ENCODE data around the gene CYP2J2.
A peak's percentile ranks its signal among the peaks of the same experiment; 100 is the strongest.
"Not testable (repeated sequence)": the region's sequence is repeated elsewhere in the genome, so short reads cannot be mapped to it uniquely, and the experiment has no call there.

Gene CYP2J2

DNA sequence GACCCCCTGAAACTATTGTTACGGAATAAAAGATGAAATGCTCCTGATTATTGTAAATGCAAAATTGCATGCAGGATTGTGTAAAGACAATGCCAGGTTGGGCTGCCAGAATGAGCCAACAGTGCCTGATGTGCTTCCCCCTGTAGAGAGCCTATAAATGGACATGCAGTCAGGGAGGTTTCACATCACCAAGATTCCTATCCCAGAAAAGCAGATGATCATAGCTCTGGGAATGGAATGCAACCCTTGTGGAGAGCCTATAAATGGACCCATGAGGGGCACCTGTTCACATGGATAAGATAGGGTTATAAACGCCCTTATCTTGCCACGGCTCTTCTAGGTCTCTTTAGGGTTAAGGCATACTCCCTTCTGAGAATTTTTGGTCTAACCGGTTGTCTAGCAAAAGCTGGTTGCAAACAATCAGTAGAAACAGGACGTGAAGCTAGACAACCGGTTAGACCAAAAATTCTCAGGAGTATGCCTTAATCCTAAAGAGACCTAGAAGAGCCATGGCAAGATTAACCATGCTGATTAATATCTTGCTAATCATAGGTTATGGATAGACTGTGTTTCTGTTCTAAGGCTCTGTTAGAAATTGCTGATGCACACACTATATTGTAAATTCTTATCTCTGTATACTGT, 5.2 kb downstream of the CYP2J2 start:
- not testable (repeated sequence) for DNase-seq (ENCODE audit: low read depth in 2 of 2)

DNA sequence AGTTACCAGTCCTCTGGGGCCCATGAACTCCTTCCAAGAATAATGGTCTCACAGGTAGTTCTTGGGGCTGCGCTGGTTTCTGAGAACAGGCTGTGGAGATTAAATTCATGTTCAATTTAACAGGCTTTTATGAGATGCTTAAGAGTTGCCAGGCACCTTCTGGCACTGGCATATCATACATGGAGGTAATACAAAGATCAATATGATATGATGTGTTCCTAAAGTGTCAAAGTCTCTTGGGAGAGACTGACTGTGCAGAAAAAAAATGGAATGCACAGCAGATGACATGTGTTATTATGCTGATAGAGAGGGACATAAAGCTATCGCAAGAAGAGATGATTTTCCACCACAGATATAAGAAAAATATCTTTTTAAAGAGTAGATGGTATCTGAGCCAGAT, 6.8 kb downstream of the CYP2J2 start:
- no peak for DNase-seq (ENCODE audit: low read depth in 2 of 2)

DNA sequence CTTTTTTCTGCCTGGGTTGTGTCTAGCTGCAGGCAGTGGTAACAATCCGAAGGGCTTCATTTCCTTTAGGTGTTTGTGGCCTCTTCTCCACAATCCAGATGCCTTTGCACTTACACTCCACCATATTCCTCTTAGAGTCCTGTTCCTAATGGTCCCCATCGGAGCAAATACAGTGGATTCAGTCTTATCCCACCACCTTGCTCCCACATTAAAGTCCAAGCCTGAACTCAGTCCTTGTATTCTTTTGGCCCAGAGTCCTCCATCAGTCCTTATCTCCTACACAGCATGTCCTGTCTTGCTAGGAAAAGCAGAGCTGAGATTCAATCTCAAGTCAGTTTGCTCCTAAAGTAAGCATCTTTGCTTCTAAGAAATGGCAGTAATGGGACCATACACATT, 8.8 kb downstream of the CYP2J2 start:
- no peak for DNase-seq (ENCODE audit: low read depth in 2 of 2)

DNA sequence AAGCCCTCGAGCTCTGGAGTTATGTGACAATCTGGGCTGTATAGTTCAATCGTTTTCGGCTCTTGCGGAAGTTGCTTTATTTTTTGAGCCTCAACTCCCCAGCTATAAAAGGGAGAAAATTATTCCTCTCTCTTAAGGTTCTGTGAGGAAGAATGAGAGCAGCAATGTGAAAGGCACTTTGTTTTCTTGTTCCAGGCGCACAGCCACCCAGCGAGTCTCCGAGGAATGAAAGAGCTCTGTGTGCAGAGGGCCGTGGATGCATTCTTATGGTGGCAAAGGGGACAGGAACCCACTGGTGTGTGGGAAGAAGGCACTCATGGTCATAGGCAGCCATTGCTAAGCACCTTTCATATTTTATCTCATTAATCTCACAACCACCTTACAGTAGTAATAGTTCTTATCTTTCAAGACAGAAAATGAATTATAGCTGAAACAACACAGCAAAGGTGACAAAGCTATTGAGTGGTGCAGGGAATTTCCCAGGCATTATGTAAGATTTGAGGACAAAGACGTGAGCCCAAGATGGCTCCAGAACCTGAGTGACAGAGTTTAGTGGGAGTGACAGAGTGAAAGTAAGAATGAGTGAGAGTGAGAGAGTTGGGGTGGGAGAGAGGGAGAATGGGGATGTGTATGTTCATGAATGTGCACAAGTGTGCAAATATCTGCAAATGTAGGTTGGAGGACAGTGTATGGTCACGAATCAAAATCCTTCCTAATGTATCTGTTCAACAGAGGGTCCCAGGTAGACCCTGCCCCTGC, 9.4 kb downstream of the CYP2J2 start:
- DNase-seq (ENCODE audit: low read depth in 2 of 2), result no peak

DNA sequence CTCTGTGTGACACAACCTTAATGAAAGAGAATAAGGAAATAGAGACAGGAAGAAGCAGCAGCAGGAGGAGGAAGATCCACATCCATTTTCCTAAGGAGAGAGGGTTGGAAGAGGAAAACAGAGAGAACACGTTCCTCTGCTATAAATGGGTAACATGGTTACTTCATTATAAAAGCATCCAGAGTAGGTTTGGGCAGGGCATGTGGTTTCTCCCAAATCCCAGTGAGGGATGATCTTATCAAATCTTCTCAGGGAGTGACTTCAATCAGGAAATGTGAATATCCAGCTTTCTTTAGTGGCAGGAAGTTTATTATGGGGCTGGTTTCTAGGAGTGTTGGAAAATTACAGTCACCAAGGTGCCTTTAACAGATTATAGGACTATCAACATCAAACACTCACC, 11.1 kb downstream of the CYP2J2 start:
- no peak for DNase-seq (ENCODE audit: low read depth in 2 of 2)

DNA sequence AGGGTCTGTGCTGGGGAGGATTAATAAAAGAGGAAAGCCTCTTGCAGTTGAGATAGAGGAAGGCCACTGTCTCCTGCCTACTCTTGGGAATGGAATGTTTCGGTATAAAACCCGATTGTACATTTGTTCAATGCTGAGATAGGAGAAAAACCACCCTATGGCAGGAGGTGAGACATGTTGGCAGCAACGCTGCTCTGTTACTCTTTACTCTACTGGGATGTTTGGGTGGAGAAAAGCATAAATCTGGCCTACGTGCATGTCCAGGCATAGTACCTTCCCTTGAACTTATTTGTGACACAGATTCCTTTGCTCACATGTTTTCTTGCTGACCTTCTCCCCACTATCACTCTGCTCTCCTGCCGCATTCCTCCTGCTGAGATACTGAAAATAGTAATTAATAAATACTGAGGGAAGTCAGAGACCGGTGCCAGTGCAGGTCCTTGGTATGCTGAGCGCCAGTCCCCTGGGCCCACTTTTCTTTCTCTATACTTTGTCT, 11.7 kb downstream of the CYP2J2 start:
- DNase-seq (ENCODE audit: low read depth in 2 of 2), result not testable (repeated sequence)

DNA sequence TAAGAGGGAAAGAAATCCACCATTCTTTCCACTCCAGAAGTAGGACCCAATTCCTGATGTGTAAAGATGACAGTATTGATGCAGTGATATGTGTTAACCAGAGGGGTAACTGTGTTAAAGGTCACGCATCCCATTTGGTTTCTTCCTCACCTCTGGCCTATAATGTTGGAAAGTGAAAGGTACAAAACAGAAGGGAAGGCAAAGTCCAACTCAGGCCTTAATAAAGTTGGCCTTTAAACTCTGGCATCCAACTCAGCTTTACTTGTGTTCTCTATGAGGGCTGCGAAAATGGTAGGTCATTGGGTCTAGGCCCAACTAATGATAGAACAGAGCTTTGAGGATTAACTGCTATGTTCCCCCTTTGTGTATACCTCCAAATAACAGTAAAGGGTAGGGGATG, 17.9 kb downstream of the CYP2J2 start:
- DNase-seq (ENCODE audit: low read depth in 2 of 2), result no peak

DNA sequence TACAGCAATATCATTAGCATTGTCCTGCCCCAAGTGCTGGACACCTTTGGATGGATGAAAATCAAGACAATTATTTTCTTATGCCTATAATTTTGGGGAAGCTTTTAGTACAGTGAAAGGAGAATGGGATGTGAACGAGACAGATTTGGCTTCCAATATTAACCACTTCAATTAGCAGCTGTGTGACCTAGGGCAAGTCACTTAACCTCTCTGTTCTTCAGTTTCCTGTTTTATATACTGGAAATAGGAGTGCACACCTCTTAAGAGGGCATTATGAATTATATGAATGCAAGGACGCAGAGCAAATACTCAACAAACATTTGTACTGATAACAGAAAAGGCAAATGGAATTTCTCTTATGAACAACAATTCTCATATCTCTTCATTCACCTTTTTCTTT, 18.5 kb downstream of the CYP2J2 start:
- no peak for DNase-seq (ENCODE audit: low read depth in 2 of 2)

DNA sequence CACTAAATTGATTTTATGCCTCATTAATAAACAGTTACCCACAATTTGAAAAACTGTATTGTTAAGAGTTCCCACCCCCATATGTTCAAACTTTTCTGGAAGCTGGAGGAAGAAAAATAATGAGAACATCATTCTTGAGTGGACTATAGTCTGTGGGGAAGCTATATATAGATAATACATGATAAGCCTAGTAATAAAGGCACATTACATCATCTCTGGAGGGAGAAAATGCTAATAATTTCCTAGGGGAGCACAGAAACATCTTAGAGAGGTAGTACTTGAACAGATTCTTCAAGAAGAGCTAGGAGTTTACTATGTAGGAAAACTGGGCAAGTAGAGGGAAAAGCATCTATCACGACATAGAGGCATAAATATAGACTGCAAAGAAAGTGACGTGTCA, 19.6 kb downstream of the CYP2J2 start:
- DNase-seq (ENCODE audit: low read depth in 2 of 2), result no peak

DNA sequence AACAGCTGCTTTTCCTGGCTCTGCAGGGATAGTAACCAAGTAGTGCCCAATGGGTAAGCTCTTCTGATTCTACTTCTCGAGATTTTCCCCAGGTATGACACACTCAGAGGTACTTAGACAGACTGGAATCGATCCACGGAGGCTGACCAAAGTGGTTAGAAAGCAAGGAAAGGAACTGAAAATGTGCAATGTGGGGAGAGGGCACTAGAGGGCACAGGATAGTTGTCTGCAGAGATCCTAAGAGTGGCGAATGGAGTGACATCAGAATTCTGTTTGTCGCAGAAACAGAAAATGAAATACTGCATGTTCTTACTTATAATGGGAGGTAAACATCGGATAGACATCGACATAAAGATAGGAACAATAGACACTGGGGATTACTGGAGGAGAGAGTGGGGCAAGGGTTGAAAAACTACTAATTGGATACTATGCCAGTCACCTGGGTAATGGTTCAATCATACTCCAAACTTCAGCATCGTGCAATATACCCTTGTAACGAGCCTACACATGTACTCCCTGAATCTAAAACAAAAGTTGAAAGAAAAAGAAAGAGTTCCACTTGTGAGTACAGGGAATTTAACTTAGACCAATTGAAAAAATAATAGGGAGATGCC, 23.3 kb downstream of the CYP2J2 start:
- DNase-seq (ENCODE audit: low read depth in 2 of 2), result no peak

DNA sequence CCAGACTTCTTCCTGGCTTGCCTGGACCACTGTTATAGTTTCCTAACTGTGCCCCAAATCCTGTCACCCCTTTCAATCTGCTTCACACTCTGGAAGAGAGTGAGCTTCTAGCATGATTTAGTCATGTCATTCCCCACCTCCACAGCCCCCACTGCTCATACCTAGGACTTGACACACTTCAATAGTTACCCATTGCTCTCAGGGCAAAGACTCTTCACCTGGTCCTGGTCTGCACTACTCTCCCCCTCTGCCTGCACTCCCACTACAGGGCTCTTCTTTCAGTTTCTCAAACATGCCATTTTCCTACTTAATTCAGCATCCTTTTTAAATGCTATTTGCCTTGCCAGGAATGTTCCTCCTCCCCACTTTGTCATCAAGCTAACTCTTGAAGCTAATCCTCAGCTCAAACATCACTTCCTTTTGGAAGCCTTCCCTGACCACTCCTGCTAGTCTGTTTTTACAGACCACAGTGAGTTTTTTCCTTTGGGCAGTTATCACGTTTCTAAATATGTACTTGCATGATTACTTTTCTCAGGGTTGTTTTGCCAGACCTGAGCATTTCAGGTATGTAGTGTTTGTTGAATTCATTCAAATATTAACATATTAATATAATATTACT, 24.7 kb downstream of the CYP2J2 start:
- no peak for DNase-seq (ENCODE audit: low read depth in 2 of 2)

DNA sequence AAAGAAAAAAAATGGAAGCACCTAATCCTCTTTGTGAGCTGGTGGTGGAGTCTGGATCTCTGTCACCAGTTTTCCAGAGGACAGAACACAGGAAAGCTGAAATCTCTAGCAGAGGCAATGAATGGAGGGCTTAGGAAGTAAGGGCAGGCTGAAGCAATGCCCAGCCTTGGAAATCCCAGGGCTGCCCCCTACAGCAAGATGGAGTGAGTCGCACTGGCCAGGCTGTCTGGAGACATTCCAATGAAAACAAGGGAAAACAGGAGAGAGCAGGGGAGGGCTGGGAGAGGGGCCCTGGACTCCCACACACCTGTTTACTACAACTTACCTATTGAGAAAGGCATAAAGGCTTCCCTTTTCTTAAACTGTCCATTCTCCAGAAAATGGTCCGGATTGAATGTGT, 25.9 kb downstream of the CYP2J2 start:
- no peak for DNase-seq (ENCODE audit: low read depth in 2 of 2)

DNA sequence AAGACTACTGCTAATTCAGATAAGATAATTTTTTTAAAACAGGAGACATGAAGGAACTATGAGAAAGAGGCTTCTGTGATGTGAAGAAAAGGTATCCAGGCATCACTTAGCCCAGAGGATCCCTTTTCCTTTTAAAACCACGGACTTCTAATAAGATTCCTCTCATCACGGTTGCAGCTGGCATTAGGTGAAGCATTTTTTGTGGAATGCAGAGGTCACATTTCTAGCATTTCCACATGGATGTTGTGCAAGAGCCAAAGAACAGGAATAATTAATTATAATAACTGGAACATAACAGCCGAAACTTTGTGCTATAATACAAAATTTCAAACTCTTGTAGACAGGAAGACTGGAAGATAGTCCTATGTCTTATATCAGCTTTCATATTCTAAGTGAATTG, 27.6 kb downstream of the CYP2J2 start:
- DNase-seq (ENCODE audit: low read depth in 2 of 2), result no peak

DNA sequence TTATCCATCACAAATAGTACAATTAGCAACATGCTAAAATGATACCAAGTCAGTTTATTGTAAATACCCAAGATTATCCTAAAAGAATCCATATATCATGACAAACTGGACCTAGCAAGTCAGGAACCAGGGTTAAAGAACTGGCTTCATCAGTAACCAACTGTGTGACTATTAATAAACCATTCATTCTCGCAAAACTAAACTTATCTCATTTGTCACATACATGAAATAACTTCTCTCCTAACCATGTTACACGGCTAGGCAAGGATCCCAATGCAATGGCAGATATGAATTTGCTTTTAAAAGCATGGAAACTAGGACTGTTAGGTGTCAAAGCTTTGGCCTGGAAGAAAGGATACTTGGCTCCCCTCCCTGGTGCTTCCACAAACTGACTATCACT, 29.4 kb downstream of the CYP2J2 start:
- no peak for DNase-seq (ENCODE audit: low read depth in 2 of 2)

DNA sequence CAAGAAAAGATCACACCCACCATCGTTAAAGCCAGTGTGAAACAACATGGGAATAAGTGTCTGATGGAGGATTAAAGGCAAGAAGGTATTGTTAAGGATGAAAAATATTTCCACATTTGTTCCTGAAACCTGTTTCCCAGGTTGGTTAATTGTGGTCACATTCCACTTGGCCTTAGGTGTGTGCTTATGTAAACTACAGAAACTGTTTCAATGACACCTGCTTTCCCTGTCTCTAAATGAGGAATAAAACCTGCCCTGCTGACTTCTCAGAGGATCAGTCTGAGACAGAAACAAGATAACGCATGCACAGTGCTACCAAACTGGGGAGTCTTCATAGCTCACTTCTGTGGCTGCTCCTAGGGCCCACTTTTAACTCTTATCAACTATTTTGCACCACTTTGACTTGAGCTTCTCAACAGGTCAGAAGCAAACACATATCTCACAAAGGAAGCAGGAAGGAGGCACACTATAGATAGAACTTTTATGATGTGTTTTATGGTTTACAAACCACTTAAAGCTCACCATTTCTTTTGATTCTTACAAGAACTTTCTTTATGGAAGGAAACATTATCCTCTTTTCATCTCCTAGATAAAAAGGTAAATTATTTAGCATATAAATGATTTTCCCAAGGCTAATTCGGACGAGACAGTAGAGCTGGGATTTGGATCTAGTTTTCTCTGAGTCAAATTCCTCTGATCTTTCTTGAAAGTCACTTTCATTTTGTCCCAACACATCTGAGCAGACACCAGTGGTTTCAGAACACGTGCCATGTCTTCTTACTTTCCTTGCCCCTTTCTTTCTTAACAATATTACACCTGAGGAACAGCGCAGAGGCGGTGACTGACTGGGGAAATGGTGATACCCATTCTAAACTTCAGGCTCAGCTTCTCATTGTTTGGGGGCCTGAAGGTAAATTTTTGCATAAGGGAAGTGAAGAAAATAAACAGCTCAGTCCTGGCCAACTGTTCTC, 33.4 kb downstream of the CYP2J2 start:
- DNase-seq (ENCODE audit: low read depth in 2 of 2), result no peak

DNA sequence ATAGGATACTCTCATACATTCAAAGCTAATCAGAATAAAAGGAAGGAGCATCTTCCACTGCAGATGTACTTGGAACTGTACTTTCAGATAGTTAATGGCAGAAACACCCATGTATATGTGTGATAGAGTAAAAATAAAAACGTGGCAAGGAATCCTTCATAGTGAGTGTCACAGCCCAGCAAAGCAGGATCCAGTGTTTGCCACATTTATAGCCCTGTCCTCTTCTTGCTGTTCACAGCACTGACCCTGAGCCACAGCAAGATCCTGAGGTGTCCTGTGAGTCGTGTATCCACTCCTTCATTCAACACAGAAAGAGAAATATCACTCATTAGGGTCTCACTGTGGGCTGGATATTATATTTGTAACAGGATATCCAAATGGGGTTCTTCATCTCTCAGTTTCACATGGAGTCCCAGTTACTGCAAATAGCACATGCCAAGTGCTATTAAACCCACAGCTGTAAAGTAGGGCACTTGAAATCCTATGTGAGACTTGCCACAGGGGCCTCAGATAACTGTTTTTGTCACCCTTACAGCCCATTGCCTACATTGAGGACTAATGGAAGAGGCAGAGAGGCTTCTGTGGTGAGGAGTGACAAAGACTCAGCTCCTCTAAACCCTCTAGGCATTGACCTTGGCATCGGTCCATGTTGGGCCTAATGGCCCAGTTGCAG, 41.3 kb downstream of the CYP2J2 start:
- DNase-seq (ENCODE audit: low read depth in 2 of 2), result no peak

DNA sequence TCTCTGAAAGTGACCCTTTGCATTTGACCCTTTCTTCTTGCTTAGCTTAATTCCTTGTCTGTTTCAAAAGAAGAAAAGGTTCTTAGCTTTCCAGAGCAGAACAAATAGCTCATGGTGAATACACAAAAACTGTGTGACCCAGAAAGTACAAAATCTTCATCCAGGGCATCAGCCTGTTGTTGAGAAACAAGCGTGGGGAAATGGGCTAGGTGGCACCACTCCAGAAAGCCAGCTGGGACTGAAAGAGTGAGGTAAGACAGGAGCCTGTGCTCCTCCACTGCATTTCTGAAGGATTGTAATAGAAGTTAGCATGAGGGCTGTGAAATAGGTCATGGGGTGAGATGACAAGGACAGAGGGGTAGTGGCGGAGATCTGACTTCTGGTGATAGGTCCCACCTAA, 45.8 kb downstream of the CYP2J2 start:
- DNase-seq (ENCODE audit: low read depth in 2 of 2), result no peak

DNA sequence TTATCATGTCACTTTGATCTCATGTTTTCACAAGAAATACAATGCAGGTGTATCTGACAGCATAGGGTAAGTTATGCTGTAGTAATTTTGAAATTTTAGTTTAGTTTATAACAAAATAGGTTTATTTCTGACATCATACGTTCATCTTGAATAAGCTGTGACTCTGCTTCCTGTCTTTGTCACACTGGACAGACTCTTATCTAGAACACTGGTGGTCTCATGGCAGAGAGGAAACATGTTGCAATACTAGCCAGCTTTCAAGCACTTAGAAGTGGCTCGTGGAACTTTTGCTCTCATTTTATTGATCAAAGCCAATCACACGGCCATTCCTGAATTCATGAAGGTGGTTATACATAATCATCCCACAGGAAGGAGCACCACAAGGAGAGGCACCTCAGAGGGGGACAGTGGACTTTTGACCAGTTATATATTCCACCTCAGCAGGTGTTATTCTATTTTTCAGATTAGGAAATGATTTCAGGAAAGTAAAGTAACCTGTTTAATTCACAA, 46.5 kb downstream of the CYP2J2 start:
- DNase-seq (ENCODE audit: low read depth in 2 of 2), result no peak

DNA sequence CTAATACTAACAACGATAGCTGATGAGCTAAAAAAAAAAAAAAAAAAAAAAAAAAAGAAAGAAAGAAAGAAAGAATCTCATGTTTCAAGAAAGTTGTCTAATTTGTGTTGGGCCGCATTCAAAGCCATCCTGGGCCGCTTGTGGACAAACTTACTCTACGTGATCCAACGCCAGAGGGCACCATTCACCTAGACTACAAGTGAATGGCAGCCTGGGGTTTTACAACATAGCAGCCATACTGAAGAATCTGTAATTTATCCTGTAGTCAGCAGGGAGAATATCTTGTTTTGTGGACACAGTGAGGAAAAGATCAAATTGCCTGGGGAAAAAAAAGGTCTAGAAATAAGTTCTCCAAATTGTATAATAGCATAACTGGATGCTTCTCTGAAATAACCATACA, 47.0 kb downstream of the CYP2J2 start:
- peak in 1 of 2 donors; percentile 9 for DNase-seq (ENCODE audit: low read depth in 2 of 2)

DNA sequence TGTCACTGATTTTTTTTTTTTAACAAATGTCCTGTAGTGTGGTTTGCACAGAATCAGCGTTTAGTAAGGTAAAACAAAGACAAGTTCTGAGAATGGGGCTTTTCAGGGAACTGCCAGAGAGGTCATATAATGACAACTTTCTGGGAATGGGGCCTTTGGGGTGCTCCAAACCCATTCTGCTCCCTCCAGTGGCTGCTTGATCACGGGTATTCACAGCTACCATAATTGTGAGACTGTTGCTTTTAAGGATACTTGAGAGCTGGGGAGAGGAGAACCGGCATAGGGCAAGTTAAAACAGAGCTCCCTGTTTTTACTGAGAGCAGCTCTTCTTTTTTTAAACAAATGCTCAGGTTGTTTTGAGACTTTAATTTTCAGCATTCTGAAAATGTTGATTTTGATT, 48.2 kb downstream of the CYP2J2 start:
- no peak for DNase-seq (ENCODE audit: low read depth in 2 of 2)

Data from stimulated activated CD4-positive, alpha-beta T cell treated with anti-CD3 and anti-CD28 coated beads, Interleukin-1b, Interleukin-23, amount 100 ng/mL, for 1 hour (primary cell).